Measurements from ENCODE around the gene CEMIP. TPM values are rescaled to one million over a fixed set of nuclear protein-coding genes. Genes with fewer than 3 reads are reported as not detected.
"Not testable (repeated sequence)": the region's sequence is repeated elsewhere in the genome, so short reads cannot be mapped to it uniquely, and the experiment has no call there.

CEMIP gene
- total and polyA plus RNA-seq, 2 of the 8 experiments (the other 6 are each of a cell fraction or from before 2014, with no cell fraction given) = 0.11 to 0.60 TPM

- H3K9ac ChIP-seq (replicated peaks in 1 of 4; ENCODE audit: extremely low read depth in 1 of 4, low read depth in 3 of 4, low read length in 3 of 4); H3K27me3 ChIP-seq (replicated peaks in 1 of 4; ENCODE audit: control insufficient read depth in 3 of 4, extremely low read depth in 1 of 4, insufficient read depth in 3 of 4, low read length in 3 of 4); H3K23ac ChIP-seq (ENCODE audit: insufficient read length); H3K4me3 ChIP-seq (ENCODE audit: extremely low read depth in 1 of 4, insufficient read depth in 2 of 4, low read depth in 3 of 4, low read length in 4 of 4); H3K36me3 ChIP-seq (ENCODE audit: control insufficient read depth in 2 of 4, insufficient read depth in 4 of 4, low read length in 3 of 4); H3K79me1 ChIP-seq (ENCODE audit: low read depth, low read length); H4K20me1 ChIP-seq (replicated peaks in 1 of 2; ENCODE audit: control insufficient read depth in 1 of 2, insufficient read depth in 2 of 2, low read length in 2 of 2); H4K91ac ChIP-seq (replicated peaks; ENCODE audit: insufficient read length, low read length); H3K23me2 ChIP-seq (ENCODE audit: low read depth, low read length); H3K9me3 ChIP-seq (ENCODE audit: insufficient read depth in 2 of 2, low read depth in 1 of 2, low read length in 1 of 2); H2BK5ac ChIP-seq (ENCODE audit: low read depth, low read length); CTCF ChIA-PET (ENCODE audit: partially characterized antibody); POLR2A ChIA-PET (ENCODE audit: partially characterized antibody); H3K4me2 ChIP-seq (ENCODE audit: insufficient read depth in 1 of 2, low read depth in 2 of 2, low read length in 2 of 2); H2BK12ac ChIP-seq (ENCODE audit: low read depth, low read length); H3K14ac ChIP-seq (ENCODE audit: insufficient read length); H3K18ac ChIP-seq (ENCODE audit: extremely low read depth, low read length); H3K56ac ChIP-seq (replicated peaks; ENCODE audit: insufficient read length, low read depth, low read length); FAIRE-seq; H3K79me2 ChIP-seq (ENCODE audit: control insufficient read depth in 1 of 2, insufficient read depth in 2 of 2, low read length in 2 of 2); H2BK20ac ChIP-seq (ENCODE audit: low read length); H2AK5ac ChIP-seq (ENCODE audit: low read depth, low read length); DNase-seq (ENCODE audit: low read depth in 1 of 2, low spot score in 2 of 2); H2BK120ac ChIP-seq (replicated peaks; ENCODE audit: low read depth, low read length); H2BK15ac ChIP-seq (ENCODE audit: low read length); H4K8ac ChIP-seq (ENCODE audit: extremely low read depth, insufficient read depth, low read length); H3K27ac ChIP-seq (ENCODE audit: low read depth, low read length); H4K5ac ChIP-seq (ENCODE audit: insufficient read length, low read depth, low read length); H2AFZ ChIP-seq (ENCODE audit: low read length); H3K4ac ChIP-seq (replicated peaks; ENCODE audit: insufficient read length, low read depth, low read length): not testable (repeated sequence)
- peaks cover 12 to 22% (median 17%) of the 10 kb centered on the region in 4 experiments for H3K4me1 ChIP-seq (replicated peaks in 1 of 4; ENCODE audit: control insufficient read depth in 3 of 4, insufficient read depth in 4 of 4, low read length in 3 of 4)
These were observed 186.3 kb downstream of the CEMIP start for GRCh38 chr15:80965454-80965853.
